ENCODE results near the gene C14orf132.

Gene C14orf132

DNA sequence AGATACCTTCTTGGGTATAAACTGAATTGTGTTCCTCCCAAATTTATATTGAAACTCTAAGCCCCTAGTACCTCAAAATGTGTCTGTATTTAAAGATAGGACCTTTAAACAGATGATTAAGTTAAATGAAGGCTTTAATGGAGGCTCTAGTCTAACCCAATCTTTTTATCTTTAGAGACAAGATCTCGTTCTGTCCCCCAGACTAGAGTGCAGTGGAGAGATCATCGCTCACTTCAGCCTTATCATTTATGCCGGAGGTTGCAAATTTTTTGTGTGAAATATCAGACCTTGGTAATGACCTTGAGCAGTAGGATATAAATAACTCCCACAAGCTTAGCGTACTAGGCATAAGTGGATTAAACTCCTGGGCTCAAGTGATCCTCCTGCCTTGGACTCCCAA is 81.8 kb downstream of the C14orf132 start:
- no peak for DNase-seq (ENCODE audit: low read depth)

DNA sequence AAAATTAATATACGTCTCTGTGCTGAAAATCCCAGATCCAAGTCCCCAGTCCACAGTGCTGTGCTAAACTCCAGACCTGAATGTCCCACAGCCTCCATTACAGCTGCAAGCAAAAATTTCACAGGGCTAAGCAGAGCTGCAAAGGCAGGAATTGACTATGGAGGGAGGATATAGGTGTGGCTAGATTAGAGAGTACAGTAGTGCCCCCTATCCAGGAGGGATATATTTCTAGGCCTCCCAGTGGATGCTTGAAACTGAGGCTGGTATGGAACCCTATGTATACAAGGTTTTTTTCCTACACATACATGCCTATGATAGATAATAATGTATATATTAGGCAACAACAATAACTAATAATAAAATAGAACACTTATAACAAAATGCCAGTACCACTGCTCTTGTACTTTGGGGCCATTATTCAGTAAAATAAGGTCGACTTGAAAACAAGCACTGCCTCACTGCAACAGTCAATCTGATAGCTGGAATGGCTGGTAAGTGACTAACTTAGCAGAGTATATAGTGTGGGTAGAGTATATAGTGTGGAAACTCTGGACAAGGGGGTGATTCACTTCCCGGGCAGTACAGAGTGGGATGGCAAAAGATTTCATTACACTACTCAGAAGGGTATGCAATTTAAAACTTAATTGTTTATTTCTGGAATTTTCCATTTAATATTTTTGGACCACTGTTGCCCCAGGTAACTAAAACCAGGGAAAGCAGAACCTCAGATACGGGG is 82.7 kb downstream of the C14orf132 start:
- no peak for DNase-seq (ENCODE audit: low read depth)

DNA sequence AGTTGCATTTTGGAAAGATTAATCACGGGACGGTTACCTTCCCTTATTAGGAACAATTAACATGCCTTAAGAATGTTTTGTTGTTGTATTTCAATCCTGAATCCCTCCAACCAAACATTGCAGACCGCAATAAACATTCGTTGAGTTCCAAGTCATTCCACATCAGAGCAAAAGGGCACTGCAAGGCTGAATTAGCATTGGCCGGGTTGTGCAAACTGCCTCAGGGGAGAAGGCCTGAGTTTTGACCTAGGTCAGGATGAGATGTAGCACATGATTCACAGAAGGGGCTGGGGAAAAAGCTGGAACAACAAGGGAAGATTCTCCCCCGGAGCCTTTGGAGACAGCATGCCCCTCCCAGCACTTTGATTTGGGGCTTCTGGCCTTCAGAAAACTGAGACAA is 83.3 kb downstream of the C14orf132 start:
- DNase-seq (ENCODE audit: low read depth) = no peak

DNA sequence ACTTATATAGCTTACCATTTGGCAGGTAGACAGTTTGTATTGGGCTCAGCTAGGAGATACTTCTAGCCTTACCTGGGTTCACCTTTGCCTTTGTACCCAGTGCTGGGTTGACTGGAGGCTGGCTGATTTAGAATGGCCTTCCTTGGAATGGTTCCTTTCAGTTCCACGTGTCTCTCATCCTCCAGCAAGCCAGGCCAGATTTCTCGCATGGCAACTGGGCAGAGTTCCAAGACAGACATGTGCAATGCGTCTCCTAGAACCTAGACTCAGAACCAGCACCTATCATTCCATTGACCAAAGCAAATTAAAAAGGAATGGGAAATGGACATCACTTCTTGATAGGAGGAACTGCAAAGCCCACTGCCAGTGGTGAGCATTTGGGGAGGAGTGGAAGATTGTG is 86.4 kb downstream of the C14orf132 start:
- no peak for DNase-seq (ENCODE audit: low read depth)

DNA sequence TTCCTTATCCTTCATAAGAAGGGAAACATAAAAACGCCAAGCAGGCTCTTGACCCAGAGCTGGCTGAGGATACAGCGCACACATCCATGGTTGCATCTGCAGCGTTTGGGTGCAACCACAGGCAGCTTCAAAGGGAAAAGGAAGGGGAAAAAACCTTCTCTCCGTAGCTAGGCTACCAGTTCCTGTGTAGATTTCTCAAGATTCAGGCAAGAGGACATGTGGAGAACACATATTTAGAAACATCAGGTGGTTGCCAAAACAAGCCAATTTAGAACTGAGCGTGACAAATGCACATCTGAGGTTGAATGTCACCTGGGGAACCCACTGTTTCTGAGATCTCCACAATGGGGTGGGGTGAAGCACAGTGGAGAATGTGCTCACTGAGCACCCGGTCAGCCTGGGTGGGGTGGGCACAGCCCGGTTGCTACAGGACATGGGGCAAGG is 87.2 kb downstream of the C14orf132 start:
- no peak for DNase-seq (ENCODE audit: low read depth)

DNA sequence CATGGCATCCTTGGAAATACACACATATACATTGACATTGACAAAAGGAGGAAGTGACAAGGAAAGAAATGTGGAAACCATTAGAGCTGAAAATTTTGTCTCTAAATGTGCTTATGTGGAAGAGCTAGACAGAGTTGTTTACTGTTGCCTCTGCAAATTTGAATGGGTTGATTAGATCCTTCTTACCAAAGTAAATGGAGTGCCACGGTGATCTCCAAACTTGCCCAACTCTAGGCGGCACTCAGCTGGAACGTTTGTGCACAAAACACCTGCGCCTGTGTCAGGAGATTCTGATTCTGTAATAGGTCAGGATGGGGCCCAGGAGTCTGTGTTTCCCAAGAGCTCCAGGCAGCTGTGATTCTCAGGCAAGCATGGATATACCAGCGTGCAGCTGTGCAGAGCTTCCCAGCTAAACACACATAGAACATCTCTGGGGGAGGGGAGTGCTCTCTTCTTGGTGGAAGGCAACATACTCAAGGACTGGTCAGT is 87.7 kb downstream of the C14orf132 start:
- DNase-seq (ENCODE audit: low read depth) = no peak

DNA sequence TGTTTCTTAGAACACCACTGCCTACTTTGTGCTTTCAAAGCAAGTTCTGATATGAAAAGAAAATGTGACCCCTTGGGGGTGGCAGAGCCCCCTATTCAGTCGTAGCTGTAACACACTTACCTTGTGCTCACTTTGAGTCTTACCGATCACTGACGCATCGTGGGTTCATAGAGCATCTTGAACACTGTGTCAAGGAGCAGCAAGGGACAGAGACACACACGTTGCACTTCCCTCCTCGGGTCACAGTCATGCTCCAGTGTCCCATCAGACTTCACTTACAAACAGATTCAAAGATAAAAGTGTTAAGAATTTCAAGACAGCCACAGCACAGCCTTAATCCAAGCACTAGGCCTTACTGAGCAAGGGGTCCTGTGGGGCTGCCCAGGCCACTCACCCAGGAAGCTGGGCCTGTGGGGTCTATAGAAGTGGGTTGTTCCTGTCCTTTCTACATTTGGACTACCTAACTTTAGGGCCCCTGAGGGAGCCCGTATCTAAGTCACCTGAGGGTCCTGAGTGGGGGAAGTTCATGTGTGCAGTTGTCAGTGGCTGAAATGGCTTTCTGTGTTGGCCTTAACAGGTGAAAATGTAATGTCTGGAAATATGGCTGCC is 90.1 kb downstream of the C14orf132 start:
- no peak for DNase-seq (ENCODE audit: low read depth)

DNA sequence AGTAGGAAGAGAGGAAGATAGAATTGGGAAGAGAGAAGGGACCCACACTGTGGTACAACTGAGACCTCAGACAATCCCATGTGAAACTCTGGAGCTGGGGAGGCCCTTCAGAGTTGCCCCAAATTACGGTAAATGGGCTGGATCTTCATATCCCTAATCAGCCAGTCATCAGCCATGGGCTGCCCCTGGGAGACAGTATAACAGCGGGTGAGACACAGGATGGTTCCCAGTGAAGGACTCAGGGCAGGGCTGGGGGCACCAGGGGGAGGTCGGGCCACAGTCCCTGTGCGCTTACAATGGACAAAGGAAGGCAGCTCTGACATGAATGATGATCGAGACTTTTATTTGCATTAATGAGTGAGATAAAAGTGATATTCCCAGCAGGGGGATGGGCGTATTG is 91.2 kb downstream of the C14orf132 start:
- no peak for DNase-seq (ENCODE audit: low read depth)

DNA sequence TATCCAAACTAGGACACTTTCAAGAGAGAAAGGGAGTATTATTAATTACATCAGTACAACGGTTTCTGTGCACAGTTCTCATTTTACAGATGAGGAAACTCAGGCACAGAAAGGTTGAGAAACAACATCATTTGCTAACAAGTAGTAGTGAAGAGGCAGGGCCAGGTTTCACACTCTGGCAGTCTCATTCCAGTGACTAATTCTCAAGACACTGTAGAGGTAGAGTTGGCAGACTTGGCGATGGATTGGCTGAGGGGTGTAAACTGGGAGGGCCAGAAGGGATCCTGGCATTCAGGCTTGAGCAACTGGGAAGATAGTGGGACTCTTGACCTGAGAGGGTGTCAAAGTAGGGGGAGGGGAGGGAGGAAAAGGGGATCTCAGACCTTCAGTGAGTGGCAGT is 91.7 kb downstream of the C14orf132 start:
- no peak for DNase-seq (ENCODE audit: low read depth)

DNA sequence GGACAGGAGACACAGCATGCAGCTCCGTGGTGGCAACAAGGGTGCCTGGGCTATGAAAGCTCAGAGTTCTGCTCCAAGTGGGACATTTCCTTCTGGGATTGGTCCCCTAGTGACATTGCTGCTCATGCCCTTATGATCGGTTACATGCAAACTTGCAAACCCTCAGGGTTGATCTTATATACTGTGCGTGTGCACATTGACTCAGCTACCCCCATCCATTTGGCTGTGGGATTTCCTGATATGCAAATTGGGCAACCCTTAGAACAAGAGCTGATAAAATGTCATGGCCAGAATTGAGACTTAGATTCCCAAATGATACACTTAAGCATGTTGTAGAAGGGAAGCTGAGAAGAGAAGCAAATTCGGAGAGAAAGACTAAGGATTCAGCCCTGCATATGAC is 92.7 kb downstream of the C14orf132 start:
- no peak for DNase-seq (ENCODE audit: low read depth)

DNA sequence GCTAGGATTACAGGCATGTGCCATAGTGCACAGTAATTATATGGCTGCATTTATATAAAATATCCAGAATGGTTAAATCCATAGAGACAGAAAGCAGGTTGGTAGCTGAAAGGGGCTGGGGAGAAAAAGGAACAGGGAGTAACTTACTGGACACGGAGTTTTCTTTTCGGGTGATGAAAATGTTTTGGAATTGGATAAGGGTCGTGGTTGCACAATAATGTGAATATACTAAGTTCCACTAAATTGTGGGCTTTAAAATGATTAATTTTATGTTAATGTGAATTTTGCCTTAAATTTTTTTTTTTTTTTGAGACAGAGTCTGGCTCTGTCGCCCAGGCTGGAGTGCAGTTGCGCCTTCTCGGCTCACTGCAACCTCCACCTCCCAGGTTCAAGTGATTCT is 95.3 kb downstream of the C14orf132 start:
- no peak for DNase-seq (ENCODE audit: low read depth)

DNA sequence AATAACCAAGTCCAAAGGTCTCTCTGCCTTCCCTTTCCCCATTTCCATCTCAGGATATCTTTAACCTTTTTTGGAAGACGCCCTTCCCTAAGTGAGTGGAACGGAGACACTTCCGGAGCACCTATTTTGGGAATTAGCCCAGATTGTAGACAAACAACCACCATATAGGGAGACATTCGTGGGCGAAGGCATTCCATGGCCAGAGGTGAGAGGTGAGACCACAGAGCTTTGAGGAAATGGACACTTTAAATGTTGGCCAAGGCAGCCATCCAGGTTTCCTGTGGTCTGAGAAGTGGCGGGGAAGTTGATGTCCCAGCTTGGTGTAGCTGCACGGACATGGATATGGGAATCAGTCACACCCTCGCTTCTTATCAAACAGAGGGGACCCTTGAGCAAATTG is 96.1 kb downstream of the C14orf132 start:
- DNase-seq (ENCODE audit: low read depth) = no peak

DNA sequence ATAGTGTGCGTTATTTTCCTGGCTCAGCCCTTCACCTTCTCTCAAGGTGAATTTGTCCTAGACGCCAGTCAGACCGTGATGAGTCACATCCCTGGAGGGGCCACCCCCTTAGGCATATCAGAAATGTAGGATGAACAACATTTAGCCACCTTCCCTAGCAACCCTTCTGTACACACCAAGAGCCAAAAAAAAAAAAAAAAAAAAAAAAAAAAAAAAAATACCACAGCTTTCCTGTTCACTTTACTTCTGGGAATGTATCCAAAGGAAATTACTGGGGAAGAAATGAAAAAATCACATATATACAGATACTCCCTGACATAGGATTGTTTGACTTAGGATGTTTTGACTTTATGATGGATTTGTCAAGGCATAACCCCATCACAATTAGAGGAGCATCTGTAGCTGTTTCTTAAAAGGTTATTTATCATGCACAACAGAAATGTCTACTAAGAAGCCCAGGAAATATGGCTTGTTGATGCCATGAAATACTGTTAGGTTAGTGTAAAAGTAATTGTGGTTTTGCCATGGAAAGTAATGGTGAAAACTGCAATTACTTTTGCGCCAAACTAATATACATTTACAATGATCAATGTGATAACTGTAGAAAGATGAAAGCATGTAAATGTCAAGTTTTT is 97.3 kb downstream of the C14orf132 start:
- no peak for DNase-seq (ENCODE audit: low read depth)

DNA sequence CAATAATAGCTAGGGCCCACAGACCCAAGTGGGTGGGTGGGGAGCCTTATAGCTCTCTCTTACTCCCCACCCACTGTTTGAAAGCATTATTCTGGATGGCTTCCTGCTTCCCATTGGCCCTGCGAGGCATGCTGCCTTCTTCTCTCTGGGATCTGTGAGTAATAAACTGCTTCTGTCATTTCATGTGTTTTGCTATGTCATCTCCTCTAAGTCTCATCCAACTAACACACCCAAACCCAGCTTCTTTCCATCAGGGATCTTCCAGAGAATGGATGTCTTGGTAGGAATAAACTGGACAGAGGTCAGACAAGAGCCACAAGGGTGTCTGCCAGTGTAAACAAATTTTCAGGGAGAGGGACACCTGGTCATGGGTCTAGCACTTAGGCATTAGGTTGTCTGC is 99.1 kb downstream of the C14orf132 start:
- no peak for DNase-seq (ENCODE audit: low read depth)

DNA sequence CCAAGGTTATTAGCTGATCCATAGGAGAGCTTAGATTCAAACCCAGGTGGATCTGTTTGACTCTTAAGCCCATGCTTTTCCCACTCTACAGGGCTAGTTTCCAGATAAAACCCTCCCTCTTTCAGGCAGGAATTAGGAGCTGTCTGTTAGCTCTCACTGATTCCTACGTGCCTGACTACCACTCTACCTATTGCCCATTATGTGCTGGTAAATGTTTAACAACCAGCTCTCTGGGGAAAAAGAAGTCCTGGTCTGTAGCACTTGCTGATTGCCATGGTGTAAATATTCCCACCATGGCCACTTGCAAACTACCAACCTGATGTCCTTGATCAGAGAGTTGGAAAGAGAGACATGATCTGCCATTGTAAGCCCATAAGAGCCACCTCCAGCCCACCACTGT is 100.0 kb downstream of the C14orf132 start:
- no peak for DNase-seq (ENCODE audit: low read depth)

DNA sequence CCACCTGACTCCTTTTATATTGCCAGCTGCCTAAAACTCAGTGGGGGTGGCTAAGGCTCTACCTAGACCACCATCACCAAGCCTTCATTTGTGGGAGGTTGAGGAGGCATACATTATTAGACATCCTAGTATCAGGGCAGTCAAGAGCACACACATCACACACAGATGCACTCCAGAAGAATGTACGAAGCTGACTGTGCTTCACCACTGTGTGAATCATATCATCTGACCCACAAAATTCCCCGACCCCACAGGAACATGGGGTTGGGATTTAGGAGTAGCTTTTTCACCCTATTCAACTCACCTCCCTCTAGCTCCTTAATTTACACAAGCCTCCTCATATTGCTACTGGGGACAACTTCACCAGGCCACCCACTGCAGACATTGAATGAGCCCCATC is 100.7 kb downstream of the C14orf132 start:
- DNase-seq (ENCODE audit: low read depth) = no peak

DNA sequence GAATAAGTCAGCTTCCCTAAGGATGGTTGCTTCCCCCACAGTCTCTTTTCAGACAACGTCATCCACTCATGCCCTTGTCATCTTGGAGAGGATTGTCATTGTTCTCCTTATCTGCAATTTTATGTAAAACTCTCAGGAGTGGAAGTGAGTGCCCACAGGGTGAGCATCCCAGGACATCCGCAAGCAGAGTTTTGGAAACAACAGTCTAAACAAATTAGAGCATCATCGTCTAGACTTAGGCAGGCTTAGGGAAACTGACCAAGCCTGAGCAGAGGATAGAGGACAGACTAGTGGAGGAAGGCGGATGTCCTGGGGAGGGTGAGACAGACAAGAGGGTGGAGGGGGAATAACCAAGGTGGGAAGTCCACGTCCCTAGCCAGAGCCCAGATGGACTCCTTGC is 101.8 kb downstream of the C14orf132 start:
- DNase-seq (ENCODE audit: low read depth) = no peak
